Measurements from ENCODE around the gene PRRT3.

The PRRT3 gene

GRCh38 chr3:9917820-9918219 lies 34.4 kb downstream of the PRRT3 start:
- no peak for TF ChIP-seq CTCF (IDR thresholded peaks at IDR 0.05)
- peak overlapping the region; percentile 79 for H3K4me3 ChIP-seq
- peak overlapping the region; percentile 80 to 92 for H3K27ac ChIP-seq
- no peak for DNase-seq (ENCODE audit: low spot score)

GRCh38 chr3:9916734-9917680 lies 35.2 kb downstream of the PRRT3 start, which contains the start of gene IL17RC:
TSS of gene IL17RC (plus strand) at chr3:9917098. CDS start at chr3:9917316, 218 bp downstream.
- no peak for TF ChIP-seq CTCF (IDR thresholded peaks at IDR 0.05)
- peak; percentile 94 for DNase-seq (ENCODE audit: low spot score)
- peak within 1 kb of the TSS; percentile 79 for H3K4me3 ChIP-seq
- peak within 1 kb of the TSS; percentile 80 to 92 for H3K27ac ChIP-seq

GRCh38 chr3:9916346-9916733 lies 35.9 kb downstream of the PRRT3 start:
- H3K4me3 ChIP-seq = peak overlapping the region; percentile 79
- no peak for TF ChIP-seq CTCF (IDR thresholded peaks at IDR 0.05)
- DNase-seq (ENCODE audit: low spot score) = no peak

GRCh38 chr3:9915254-9916141 lies 36.7 kb downstream of the PRRT3 start:
- H3K4me3 ChIP-seq = peak overlapping the region; percentile 79
- DNase-seq (ENCODE audit: low spot score) = peak; percentile 83
- TF ChIP-seq CTCF (IDR thresholded peaks at IDR 0.05) = peak; percentile 31
- H3K27ac ChIP-seq = peak overlapping the region; percentile 80 to 92

More at GRCh38 chr3:9916346-9916733, 35.9 kb downstream of the PRRT3 start:
- H3K27ac ChIP-seq = peak overlapping the region; percentile 80 to 92

GRCh38 chr3:9914559-9915253 lies 37.5 kb downstream of the PRRT3 start:
- DNase-seq (ENCODE audit: low spot score) = peak; percentile 81
- Histone ChIP-seq H3K27ac (peak overlapping the region; percentile 80 to 92), H3K4me3 (peak overlapping the region; percentile 79)
- TF ChIP-seq CTCF (IDR thresholded peaks at IDR 0.05) = no peak

GRCh38 chr3:9914011-9914410 lies 38.2 kb downstream of the PRRT3 start:
- no peak for DNase-seq (ENCODE audit: low spot score)
- H3K27ac ChIP-seq = peak overlapping the region; percentile 80 to 92
- TF ChIP-seq CTCF (IDR thresholded peaks at IDR 0.05) = no peak
- H3K4me3 ChIP-seq = no peak overlapping the region

Measured in coronary artery (tissue), 2 donors.